T-helper 17 cell (primary cell): Measurements from ENCODE around the gene SCCPDH. TPM values are rescaled to one million over a fixed set of nuclear protein-coding genes. Genes with fewer than 3 reads are reported as not detected.
"Not testable (repeated sequence)": the region's sequence is repeated elsewhere in the genome, so short reads cannot be mapped to it uniquely, and the experiment has no call there.

Source experiments
- ATAC-seq: fragments of 150-1000 bp; cut with Tn5 transposase; 2 replicates; pipeline ENCODE4 v1.10.0; 2021; ENCODE audit warnings: mild to moderate bottlenecking, moderate library complexity
- DNase-seq, 3 donors: peaks; one replicate each; pipeline versions ENCODE4 v3.0.0 to v3.0.0-alpha.2; 2020 to 2021
- H3K9me3 ChIP-seq: one replicate; pipeline ENCODE4 v1.7.0; 2013; ENCODE audit warnings: low read length, mild to moderate bottlenecking; ENCODE audit not compliant: control insufficient read depth, poor library complexity, severe bottlenecking
- H3K27ac Mint-ChIP-seq: one replicate; pipeline ENCODE4 v1.8.0; 2022; ENCODE audit warnings: mild to moderate bottlenecking, moderate library complexity, mixed read lengths
- H3K27me3 Mint-ChIP-seq: one replicate; pipeline ENCODE4 v1.8.0; 2022; ENCODE audit warnings: mixed read lengths
- H3K36me3 Mint-ChIP-seq: one replicate; pipeline ENCODE4 v1.8.0; 2022; ENCODE audit warnings: low read depth, mixed read lengths
- H3K4me1 Mint-ChIP-seq: one replicate; pipeline ENCODE4 v1.8.0; 2022; ENCODE audit warnings: mild to moderate bottlenecking, mixed read lengths
- H3K4me3 Mint-ChIP-seq: one replicate; pipeline ENCODE4 v1.8.0; 2022; ENCODE audit warnings: mild to moderate bottlenecking, moderate library complexity, mixed read lengths
- total RNA-seq, 4 donors: library from RNA in 2 of 4; stranded (reverse) in 2 of 4; gene quantifications; one replicate each; pipeline ENCODE4 v1.2.3 and lab custom pipeline; 2022 to 2026

Gene SCCPDH
- total RNA-seq, 2 donors from 2014 or later, result 1.9 to 3.2 TPM

GRCh38 chr1:246691622-246692495 lies 32.4 kb upstream of the SCCPDH start:
- Mint-ChIP-seq H3K4me3 (peak overlapping the region; percentile 28), H3K27me3 (peaks cover 4% of the 10 kb centered on the region), H3K27ac (peak overlapping the region; percentile 85), H3K36me3 (no peaks in the 10 kb centered on the region), H3K4me1 (peaks cover 3% of the 10 kb centered on the region)
- ATAC-seq, result no peak
- DNase-seq, result no peak
- no peaks in the 10 kb centered on the region for H3K9me3 ChIP-seq

- H3K27me3 Mint-ChIP-seq, DNase-seq, H3K27ac Mint-ChIP-seq, ATAC-seq, H3K4me3 Mint-ChIP-seq, H3K9me3 ChIP-seq, H3K4me1 Mint-ChIP-seq, H3K36me3 Mint-ChIP-seq: not testable (repeated sequence)
Observed at GRCh38 chr1:246694213-246694895, 29.9 kb upstream of the SCCPDH start.

- no peaks in the 10 kb centered on the region for H3K27me3 Mint-ChIP-seq
- peaks cover 6% of the 10 kb centered on the region for H3K4me1 Mint-ChIP-seq
- no peaks in the 10 kb centered on the region for H3K36me3 Mint-ChIP-seq
- no peaks in the 10 kb centered on the region for H3K9me3 ChIP-seq
- DNase-seq, result no peak
- ATAC-seq, result no peak
- no peak overlapping the region for H3K4me3 Mint-ChIP-seq
- H3K27ac Mint-ChIP-seq, result no peak overlapping the region
Observed at GRCh38 chr1:246695136-246695535, 29.1 kb upstream of the SCCPDH start.

- DNase-seq (no peak), ATAC-seq (no peak)
- Mint-ChIP-seq H3K4me3 (no peak overlapping the region), H3K4me1 (peaks cover 6% of the 10 kb centered on the region), H3K27me3 (no peaks in the 10 kb centered on the region), H3K27ac (no peak overlapping the region), H3K36me3 (no peaks in the 10 kb centered on the region)
- no peaks in the 10 kb centered on the region for H3K9me3 ChIP-seq
Observed at GRCh38 chr1:246695666-246696065, 28.5 kb upstream of the SCCPDH start.

- Mint-ChIP-seq H3K27ac (peak overlapping the region; percentile 39), H3K27me3 (no peaks in the 10 kb centered on the region), H3K4me1 (peaks cover 6% of the 10 kb centered on the region), H3K4me3 (peak overlapping the region; percentile 76), H3K36me3 (no peaks in the 10 kb centered on the region)
- DNase-seq (no peak), ATAC-seq (no peak)
- no peaks in the 10 kb centered on the region for H3K9me3 ChIP-seq
Observed at GRCh38 chr1:246698466-246699094, 25.6 kb upstream of the SCCPDH start.

- H3K4me3 Mint-ChIP-seq, result peak overlapping the region; percentile 76
- peak overlapping the region; percentile 39 for H3K27ac Mint-ChIP-seq
Observed at GRCh38 chr1:246699095-246699735, 25.0 kb upstream of the SCCPDH start.

GRCh38 chr1:246703581-246703980 lies 20.6 kb upstream of the SCCPDH start:
- H3K9me3 ChIP-seq, result no peaks in the 10 kb centered on the region
- Mint-ChIP-seq H3K4me1 (peaks cover 6% of the 10 kb centered on the region), H3K4me3 (no peak overlapping the region), H3K27ac (no peak overlapping the region), H3K36me3 (no peaks in the 10 kb centered on the region), H3K27me3 (peaks cover 9% of the 10 kb centered on the region)
- ATAC-seq (no peak), DNase-seq (no peak)

More at GRCh38 chr1:246699095-246699735, 25.0 kb upstream of the SCCPDH start:
- Mint-ChIP-seq H3K27me3 (no peaks in the 10 kb centered on the region), H3K4me1 (peaks cover 6% of the 10 kb centered on the region), H3K36me3 (no peaks in the 10 kb centered on the region)
- ATAC-seq (peak; percentile 95), DNase-seq (peak; percentile 49 to 64 (median 59))
- no peaks in the 10 kb centered on the region for H3K9me3 ChIP-seq

GRCh38 chr1:246705368-246705767 lies 18.8 kb upstream of the SCCPDH start:
- DNase-seq (no peak), ATAC-seq (no peak)
- Mint-ChIP-seq H3K36me3 (no peaks in the 10 kb centered on the region), H3K27me3 (peaks cover 9% of the 10 kb centered on the region), H3K27ac (no peak overlapping the region), H3K4me1 (peaks cover 3% of the 10 kb centered on the region), H3K4me3 (no peak overlapping the region)
- H3K9me3 ChIP-seq, result no peaks in the 10 kb centered on the region

- Mint-ChIP-seq H3K4me3 (no peak overlapping the region), H3K36me3 (no peaks in the 10 kb centered on the region), H3K27ac (no peak overlapping the region), H3K4me1 (peaks cover 3% of the 10 kb centered on the region), H3K27me3 (peaks cover 22% of the 10 kb centered on the region)
- ATAC-seq (no peak), DNase-seq (no peak)
- no peaks in the 10 kb centered on the region for H3K9me3 ChIP-seq
Observed at GRCh38 chr1:246708166-246708565, 16.0 kb upstream of the SCCPDH start.

GRCh38 chr1:246709196-246709595 lies 15.0 kb upstream of the SCCPDH start:
- H3K27me3 Mint-ChIP-seq, result peaks cover 22% of the 10 kb centered on the region
- H3K4me1 Mint-ChIP-seq, result peaks cover 3% of the 10 kb centered on the region
- ATAC-seq, result no peak
- no peaks in the 10 kb centered on the region for H3K9me3 ChIP-seq
- no peak overlapping the region for H3K27ac Mint-ChIP-seq
- H3K4me3 Mint-ChIP-seq, result no peak overlapping the region
- no peaks in the 10 kb centered on the region for H3K36me3 Mint-ChIP-seq
- DNase-seq, result no peak

- Mint-ChIP-seq H3K4me1 (peaks cover 3% of the 10 kb centered on the region), H3K27ac (no peak overlapping the region), H3K36me3 (no peaks in the 10 kb centered on the region), H3K27me3 (peaks cover 18% of the 10 kb centered on the region), H3K4me3 (no peak overlapping the region)
- no peak for DNase-seq
- no peaks in the 10 kb centered on the region for H3K9me3 ChIP-seq
- ATAC-seq, result no peak
Observed at GRCh38 chr1:246709835-246710234, 14.4 kb upstream of the SCCPDH start.

GRCh38 chr1:246711548-246712003 lies 12.6 kb upstream of the SCCPDH start:
- Mint-ChIP-seq H3K27ac (peak overlapping the region; percentile 3), H3K36me3 (no peaks in the 10 kb centered on the region), H3K4me3 (no peak overlapping the region)

GRCh38 chr1:246712428-246712827 lies 11.8 kb upstream of the SCCPDH start:
- H3K27me3 Mint-ChIP-seq, result peaks cover 30% of the 10 kb centered on the region
- H3K27ac Mint-ChIP-seq, H3K4me1 Mint-ChIP-seq, H3K4me3 Mint-ChIP-seq, DNase-seq, ATAC-seq, H3K9me3 ChIP-seq, H3K36me3 Mint-ChIP-seq: not testable (repeated sequence)

More at GRCh38 chr1:246711548-246712003, 12.6 kb upstream of the SCCPDH start:
- DNase-seq, result no peak
- Mint-ChIP-seq H3K4me1 (peaks cover 3% of the 10 kb centered on the region), H3K27me3 (peaks cover 30% of the 10 kb centered on the region)
- H3K9me3 ChIP-seq, result no peaks in the 10 kb centered on the region
- ATAC-seq, result no peak
